ENCODE measurements around the gene KCNJ9.

KCNJ9 gene

DNA sequence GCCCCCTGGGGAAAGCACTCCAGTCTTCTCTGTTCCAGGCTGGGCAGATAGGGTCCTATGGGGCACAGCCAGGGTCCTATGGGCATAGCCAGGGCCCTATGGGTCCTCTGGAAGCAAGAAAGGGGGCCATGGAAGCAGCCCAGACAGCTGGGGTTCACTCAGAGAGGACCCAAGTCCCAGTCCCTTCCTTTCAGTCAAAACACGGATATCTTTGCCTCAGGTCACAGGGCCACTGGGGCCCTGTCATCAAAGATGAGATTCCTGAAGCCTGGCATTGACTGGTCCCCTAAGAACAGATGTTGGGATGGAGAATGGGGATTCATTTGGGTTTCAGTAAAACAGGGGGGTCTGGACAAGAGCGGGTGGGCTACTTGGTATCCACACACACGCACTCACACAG is 8.5 kb downstream of the KCNJ9 start:
- DNase-seq: no peak

DNA sequence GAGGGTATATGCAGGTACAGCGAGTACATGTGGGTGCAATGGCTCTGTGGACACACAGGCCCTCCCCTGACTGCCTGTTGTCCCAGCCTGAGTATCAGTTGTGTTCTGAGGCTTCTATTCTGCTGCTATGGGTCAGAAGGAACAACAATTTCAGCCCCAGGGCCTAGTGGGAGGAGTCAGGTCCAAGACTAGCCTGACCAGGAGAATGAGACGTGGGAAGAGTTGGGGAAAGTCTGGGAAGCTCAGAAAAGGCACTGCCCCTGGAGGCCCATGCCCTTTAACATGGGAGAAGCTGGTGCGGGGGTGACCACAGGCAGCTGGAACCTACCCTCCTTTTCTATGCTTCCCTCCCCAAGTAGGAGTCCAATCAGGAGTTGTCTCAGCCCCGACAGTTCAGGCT is 9.4 kb downstream of the KCNJ9 start:
- no peak for DNase-seq

- DNase-seq: no peak
These were observed 10.4 kb downstream of the KCNJ9 start for GRCh38 chr1:160091666-160092223.

GRCh38 chr1:160092366-160093068 is 11.2 kb downstream of the KCNJ9 start:
- no peak for DNase-seq

DNA sequence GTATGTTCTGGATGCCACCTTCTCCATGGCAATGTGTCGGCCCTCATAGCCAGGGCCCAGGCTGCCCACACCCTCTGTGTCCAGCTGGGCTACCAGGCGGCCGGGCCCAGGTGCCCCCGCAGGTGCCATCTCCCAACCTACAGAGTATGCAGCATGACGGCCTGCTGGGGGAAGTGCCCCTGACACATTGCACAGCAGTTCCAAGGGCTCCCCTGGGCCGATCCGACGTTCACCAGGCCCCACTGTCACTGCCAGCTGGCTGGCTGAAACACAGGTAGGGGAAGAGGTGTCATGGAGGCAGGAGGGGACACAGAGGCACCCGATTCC is 11.7 kb downstream of the KCNJ9 start:
- no peak for DNase-seq

DNA sequence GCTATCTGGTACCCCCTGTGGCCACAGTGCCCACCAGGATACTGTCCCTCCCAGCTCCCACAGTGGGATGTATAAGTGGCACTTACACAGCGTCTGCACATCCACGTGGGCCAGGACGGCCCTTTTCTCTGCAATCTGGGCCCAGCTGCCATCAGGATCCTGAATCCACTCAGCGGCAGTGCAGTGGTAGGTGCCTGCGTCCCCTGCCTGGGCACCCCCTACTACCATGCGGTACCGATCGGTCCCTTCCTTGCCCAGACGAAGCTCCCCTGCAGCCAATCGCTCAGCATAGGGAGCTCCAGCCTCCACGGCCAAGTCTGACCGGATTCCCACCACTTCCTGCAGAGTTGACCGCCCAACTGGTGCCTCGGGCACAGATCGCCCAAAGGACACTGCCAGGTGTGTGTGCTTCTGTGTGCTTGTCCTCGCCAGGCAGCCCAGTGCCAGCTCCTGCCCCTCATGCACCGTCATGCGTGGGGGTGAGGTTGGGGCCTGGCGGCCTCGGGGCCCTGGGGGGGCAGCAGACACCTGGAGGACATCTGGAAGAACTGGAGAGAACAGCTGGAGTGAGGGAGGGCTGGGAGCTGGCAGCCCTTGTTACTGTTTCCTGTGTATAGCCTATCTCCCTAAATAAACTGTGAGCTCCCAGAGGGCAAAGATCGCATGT is 12.4 kb downstream of the KCNJ9 start:
- no peak for DNase-seq

GRCh38 chr1:160094291-160094625 is 12.9 kb downstream of the KCNJ9 start:
- DNase-seq: no peak

GRCh38 chr1:160094806-160095205 is 13.5 kb downstream of the KCNJ9 start:
- no peak for DNase-seq

GRCh38 chr1:160095382-160096105 is 14.2 kb downstream of the KCNJ9 start:
- no peak for DNase-seq

DNA sequence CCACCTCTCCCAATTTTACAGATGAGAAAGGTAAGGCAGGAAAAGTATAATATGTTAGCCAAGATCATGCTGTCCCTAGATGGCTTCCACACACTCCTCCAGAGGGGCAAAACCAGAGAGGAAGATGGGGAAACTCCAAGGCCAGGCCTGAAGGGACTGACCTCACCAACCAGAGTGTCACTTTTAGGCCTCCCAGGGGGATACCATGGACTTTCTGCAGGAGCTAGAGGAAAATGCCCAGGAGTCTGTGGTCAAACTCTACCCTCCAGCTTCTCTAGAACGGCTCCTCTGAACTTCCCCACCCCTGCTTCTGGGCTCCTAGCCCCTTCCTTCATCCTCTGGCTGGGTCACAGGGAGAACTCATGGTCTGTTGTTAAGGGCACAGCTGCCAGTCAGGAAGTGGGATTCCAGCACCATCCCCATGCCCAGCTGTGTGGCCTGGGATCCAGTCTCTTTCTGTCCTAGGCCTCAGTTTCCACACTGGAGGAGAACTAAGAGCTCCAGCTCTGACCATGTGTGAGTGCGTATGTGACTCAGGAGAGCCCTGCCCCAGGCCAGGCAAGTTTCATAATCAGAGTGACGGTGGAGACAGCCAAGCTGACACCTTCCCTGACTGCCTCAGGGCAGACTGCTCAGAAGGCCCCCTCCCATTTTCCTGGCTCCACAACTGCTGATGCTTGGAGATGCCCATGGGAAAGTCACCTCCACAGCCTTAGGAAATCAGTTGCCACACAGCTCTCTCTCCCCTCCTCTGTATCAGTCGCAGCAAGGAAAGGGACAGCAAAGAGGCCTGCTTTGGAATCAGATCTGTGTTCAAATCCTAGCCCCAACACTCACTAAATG is 15.2 kb downstream of the KCNJ9 start:
- no peak for DNase-seq

GRCh38 chr1:160097151-160097910 is 16.0 kb downstream of the KCNJ9 start:
- no peak for DNase-seq

DNA sequence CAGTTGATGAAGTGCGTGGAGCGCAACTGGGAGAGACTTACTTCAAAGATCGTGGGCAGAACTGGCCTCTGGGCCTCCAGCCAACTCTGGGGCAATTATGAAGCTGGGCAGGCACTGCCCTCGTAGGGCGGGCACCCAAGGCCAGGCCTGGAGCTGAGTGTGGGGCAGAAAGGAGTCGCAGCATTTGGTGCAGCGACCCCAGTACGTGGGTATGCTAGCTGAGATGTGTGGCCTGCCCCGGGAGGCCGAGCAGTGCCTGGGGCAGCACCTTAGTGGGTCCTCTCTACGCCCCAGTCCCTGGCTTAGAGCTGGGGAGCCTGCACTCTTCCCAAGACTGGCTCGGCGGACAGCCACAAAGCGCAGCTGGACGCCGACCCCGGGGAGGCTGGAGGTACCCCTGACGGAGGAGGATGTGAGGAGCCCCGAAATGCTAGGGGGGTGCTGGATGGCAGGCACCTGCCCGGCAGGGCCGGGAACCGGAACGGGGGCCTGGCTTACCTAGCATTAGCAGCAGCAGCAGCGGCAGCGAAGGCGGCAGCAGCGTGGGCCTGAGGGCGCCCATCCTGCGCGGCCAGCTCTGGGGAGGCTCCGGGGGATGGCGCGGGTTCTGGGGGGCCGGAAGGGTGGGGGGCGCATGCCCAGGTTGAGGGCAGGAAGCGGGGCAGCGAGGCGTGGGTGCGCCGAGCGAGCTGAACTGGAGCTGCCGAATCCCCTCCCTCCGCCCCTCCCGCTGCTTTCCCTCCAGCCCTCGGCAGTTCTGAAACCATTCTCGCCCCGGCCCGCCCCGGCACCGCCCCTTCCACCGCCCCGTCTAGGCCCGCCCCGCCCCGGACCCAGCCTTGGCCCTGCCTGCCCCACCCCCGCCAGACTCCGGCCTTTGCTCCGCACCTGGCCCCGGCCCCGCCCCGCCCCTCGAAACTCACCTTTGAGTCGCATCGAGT is 16.8 kb downstream of the KCNJ9 start, which contains the start of gene IGSF8:
Gene IGSF8 (minus strand): TSS at position 709 of the 941 bp plus-strand sequence. CDS start 147 bp downstream, at position 562.
- peak; percentile 84 for DNase-seq

DNA sequence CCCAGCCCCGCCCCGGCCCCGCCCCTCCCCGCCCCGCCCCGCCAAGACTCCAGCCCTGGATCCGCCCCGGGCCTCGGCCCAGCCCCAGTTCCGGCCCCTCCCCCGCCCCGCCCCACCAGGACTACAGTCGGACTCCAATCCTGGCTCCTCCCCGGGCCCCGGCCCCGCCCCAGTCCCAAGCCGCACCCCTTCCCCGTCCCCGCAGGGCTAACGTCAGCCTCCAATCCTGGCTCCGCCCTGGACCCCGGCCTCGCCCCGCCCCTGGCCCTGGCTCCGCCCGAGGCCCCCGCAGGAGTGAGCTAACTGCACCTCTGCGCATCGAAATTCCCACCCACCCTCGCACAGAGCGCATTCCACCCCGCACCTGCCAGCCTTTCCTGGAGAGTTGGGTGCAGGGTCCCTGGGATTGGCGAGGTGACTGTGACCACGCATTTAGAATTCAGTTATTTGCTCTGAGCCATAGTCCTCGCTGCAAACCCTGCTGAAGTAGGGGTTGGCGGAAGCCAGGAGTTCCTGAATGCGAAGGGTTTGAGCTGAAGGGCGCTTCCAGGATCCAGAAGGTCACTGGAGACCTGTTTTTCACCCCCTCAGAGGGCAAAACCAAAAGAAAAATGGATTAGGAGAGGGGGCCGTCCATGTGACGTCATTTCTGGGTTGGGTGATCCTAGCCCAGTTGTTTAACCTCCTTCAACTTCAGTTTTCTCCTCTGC is 17.7 kb downstream of the KCNJ9 start:
- no peak for DNase-seq

GRCh38 chr1:160099716-160100375 is 18.5 kb downstream of the KCNJ9 start:
- DNase-seq: no peak

- peak; percentile 51 for DNase-seq
These were observed 19.8 kb downstream of the KCNJ9 start for GRCh38 chr1:160101037-160101716.

DNA sequence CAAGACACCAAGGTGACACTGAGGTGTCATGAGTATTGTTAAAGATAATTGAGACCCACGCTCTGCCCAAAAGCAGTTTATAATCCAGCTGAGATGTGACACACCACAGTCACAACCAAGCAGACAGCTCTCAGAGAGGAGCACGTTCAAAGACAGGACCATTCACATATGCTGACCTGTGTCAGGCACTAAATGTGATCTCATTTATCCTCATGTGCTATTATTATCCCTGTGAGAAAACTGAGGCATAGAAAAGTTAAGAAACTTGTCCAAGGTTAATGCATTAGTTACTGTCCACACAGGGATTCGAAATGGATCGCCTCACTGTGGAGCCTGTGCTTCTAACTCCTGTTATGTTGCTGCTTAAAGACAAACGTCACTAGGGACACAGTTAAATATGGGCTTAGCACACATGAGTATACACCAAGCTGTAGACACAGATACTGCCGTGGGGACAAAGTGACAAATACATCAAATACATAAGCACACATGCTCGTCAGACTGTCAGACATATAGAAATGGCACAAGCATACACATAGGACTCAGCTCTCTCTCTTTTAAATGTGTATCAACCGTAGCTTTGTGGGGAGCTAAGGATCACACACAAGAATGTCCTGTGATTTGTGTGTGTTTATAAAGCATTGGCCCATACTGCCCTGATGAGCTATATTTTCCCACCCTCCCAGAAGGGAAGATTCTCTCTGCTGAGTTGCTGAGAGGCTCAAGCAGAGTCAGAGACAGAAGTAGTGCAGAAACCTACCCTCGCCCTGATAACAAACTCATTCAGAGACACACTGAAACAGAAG is 20.6 kb downstream of the KCNJ9 start:
- no peak for DNase-seq

- no peak for DNase-seq
These were observed 22.5 kb downstream of the KCNJ9 start for GRCh38 chr1:160103658-160104408.

All from NCI-H510A (cell line).